ENCODE data around the gene RNF5. TPM values are rescaled to one million over a fixed set of nuclear protein-coding genes. Genes with fewer than 3 reads are reported as not detected.

Gene RNF5
- total RNA-seq, 1 donor = 43.5 TPM

- no peak overlapping the region for H3K4me3 ChIP-seq (ENCODE audit: low read depth, low read length)
- TF ChIP-seq CTCF (IDR thresholded peaks at IDR 0.05; ENCODE audit: insufficient read depth, low read length) = no peak
- DNase-seq (ENCODE audit: low read depth) = no peak
Measured at GRCh38 chr6:32222333-32223230, 44.4 kb downstream of the RNF5 start.

- no peak within 1 kb of the TSS for H3K4me3 ChIP-seq (ENCODE audit: low read depth, low read length)
- no peak for TF ChIP-seq CTCF (IDR thresholded peaks at IDR 0.05; ENCODE audit: insufficient read depth, low read length)
- no peak for DNase-seq (ENCODE audit: low read depth)
Measured at GRCh38 chr6:32223258-32224235, 45.3 kb downstream of the RNF5 start, which contains the start of gene NOTCH4. Gene NOTCH4, minus strand, starts transcription at chr6:32224067. Its CDS starts 139 bp downstream, at chr6:32223928.

- no peak for TF ChIP-seq CTCF (IDR thresholded peaks at IDR 0.05; ENCODE audit: insufficient read depth, low read length)
- no peak overlapping the region for H3K4me3 ChIP-seq (ENCODE audit: low read depth, low read length)
- no peak for DNase-seq (ENCODE audit: low read depth)
Measured at GRCh38 chr6:32224696-32225095, 46.5 kb downstream of the RNF5 start.

GRCh38 chr6:32226434-32226833 is 48.2 kb downstream of the RNF5 start:
- no peak for TF ChIP-seq CTCF (IDR thresholded peaks at IDR 0.05; ENCODE audit: insufficient read depth, low read length)
- no peak overlapping the region for H3K4me3 ChIP-seq (ENCODE audit: low read depth, low read length)
- no peak for DNase-seq (ENCODE audit: low read depth)

Small RNA genes lying within 50 kb of the gene (small RNA-seq; reads per million reads assigned to genes)
- gene AL662884.1 (not detected), gene MIR6833 (not detected)

Other genes starting within 250 kb of the RNF5 start
- 32.9 and 39.1 TPM in 2 replicates for gene CFB, start 232.3 kb upstream of the RNF5 start, total RNA-seq (ENCODE audit: low replicate concordance)
- gene NELFE, start 219.4 kb upstream of the RNF5 start, total RNA-seq (ENCODE audit: low replicate concordance) = 36.6 and 109 TPM in 2 replicates
- gene SKIC2, start 219.2 kb upstream of the RNF5 start, total RNA-seq (ENCODE audit: low replicate concordance) = 30.7 and 42.8 TPM in 2 replicates
- 15.9 and 28.8 TPM in 2 replicates for gene DXO, start 206.3 kb upstream of the RNF5 start, total RNA-seq (ENCODE audit: low replicate concordance)
- 5.2 and 33.5 TPM in 2 replicates for gene C4A, start 196.3 kb upstream of the RNF5 start, total RNA-seq (ENCODE audit: low replicate concordance)
- 4.1 and 19.4 TPM in 2 replicates for gene C4B, start 163.6 kb upstream of the RNF5 start, total RNA-seq (ENCODE audit: low replicate concordance)
- 0.09 and 1.3 TPM in 2 replicates for gene CYP21A2, start 140.0 kb upstream of the RNF5 start, total RNA-seq (ENCODE audit: low replicate concordance)
- gene TNXB, start 69.1 kb upstream of the RNF5 start, total RNA-seq (ENCODE audit: low replicate concordance) = 54.0 and 315 TPM in 2 replicates
- gene ATF6B, start 50.2 kb upstream of the RNF5 start, total RNA-seq (ENCODE audit: low replicate concordance) = 23.8 and 40.6 TPM in 2 replicates
- 5.6 and 7.9 TPM in 2 replicates for gene FKBPL, start 48.1 kb upstream of the RNF5 start, total RNA-seq (ENCODE audit: low replicate concordance)
- gene PRRT1, start 26.5 kb upstream of the RNF5 start, total RNA-seq (ENCODE audit: low replicate concordance) = 0.41 and 0.54 TPM in 2 replicates
- gene PPT2, start 24.3 kb upstream of the RNF5 start, total RNA-seq (ENCODE audit: low replicate concordance) = 7.1 and 30.2 TPM in 2 replicates
- 0.16 and 0.72 TPM in 2 replicates for gene EGFL8, start 13.8 kb upstream of the RNF5 start, total RNA-seq (ENCODE audit: low replicate concordance)
- 19.1 and 41.1 TPM in 2 replicates for gene AGPAT1, start 2.3 kb upstream of the RNF5 start, total RNA-seq (ENCODE audit: low replicate concordance)
- gene AGER, start 5.8 kb downstream of the RNF5 start, total RNA-seq (ENCODE audit: low replicate concordance) = 0.16 and 0.18 TPM in 2 replicates
- 6.5 and 19.6 TPM in 2 replicates for gene PBX2, start 11.8 kb downstream of the RNF5 start, total RNA-seq (ENCODE audit: low replicate concordance)
- gene GPSM3, start 14.2 kb downstream of the RNF5 start, total RNA-seq (ENCODE audit: low replicate concordance) = 0.90 TPM in 1 of 2 replicates, not detected in the other
- gene NOTCH4, start 45.7 kb downstream of the RNF5 start, total RNA-seq (ENCODE audit: low replicate concordance) = 1.1 and 2.2 TPM in 2 replicates
- gene TSBP1, start 193.5 kb downstream of the RNF5 start, total RNA-seq (ENCODE audit: low replicate concordance) = not detected in 2 replicates
- not detected in 2 replicates for gene BTNL2, start 228.8 kb downstream of the RNF5 start, total RNA-seq (ENCODE audit: low replicate concordance)

Measured in fibroblast of the aortic adventitia (primary cell).